AG09309 (cell line): ENCODE data around the gene RPH3AL.
"Not testable (repeated sequence)": the region's sequence is repeated elsewhere in the genome, so short reads cannot be mapped to it uniquely, and the experiment has no call there.

Experiments
- DNase-seq: peaks from one replicate; pipeline ENCODE4 v3.0.0-alpha.2; 2010; ENCODE audit warnings: low read depth
- H3K4me3 ChIP-seq: 2 replicates; pipeline ENCODE4 v1.5.1; 2011; ENCODE audit warnings: mild to moderate bottlenecking, low read depth, low read length, moderate library complexity; ENCODE audit not compliant: control insufficient read depth
- TF ChIP-seq, protein P1 (sequence below): IDR thresholded peaks from 2 replicates; pipeline ENCODE4 v1.5.1; 2011; ENCODE audit warnings: mild to moderate bottlenecking, low read depth, low read length, inconsistent platforms; ENCODE audit not compliant: insufficient read depth, control insufficient read depth; ENCODE audit errors: missing control alignments

Gene RPH3AL

DNA sequence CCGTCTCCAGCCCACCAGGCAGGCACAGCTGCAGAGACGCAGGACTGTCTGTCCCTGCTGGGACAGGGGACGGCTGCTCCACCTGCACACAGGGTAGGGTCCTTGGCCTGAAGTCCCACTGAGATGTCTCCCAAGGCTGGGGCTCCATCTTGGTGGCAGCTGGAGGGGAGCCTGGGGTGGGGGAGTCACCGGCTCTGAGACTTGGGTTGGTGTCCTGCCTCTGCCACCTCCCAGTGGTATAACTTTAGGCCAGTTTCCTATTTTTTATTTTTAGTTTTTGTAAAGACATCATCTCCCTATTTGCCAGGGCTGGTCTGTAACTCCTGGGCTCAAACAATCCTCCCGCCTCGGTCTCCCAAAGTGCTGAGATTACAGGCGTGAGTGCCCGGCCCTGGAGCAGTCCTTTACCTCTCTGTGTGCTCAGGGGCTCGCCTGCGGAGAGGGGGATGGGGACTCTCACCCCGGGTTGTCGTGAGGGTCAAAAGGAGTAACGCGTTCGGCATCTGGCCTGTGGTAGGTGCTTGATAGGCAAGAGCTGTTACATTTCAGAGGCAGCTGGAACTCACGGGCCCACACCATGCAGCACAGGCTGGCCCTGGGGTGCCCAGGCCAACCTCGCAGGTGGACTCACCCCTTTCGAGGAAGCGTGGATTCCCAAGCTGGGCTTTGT lies 124.5 kb downstream of the RPH3AL start:
- DNase-seq: no peak
- no peak overlapping the region for H3K4me3 ChIP-seq
- TF ChIP-seq, protein P1, sequence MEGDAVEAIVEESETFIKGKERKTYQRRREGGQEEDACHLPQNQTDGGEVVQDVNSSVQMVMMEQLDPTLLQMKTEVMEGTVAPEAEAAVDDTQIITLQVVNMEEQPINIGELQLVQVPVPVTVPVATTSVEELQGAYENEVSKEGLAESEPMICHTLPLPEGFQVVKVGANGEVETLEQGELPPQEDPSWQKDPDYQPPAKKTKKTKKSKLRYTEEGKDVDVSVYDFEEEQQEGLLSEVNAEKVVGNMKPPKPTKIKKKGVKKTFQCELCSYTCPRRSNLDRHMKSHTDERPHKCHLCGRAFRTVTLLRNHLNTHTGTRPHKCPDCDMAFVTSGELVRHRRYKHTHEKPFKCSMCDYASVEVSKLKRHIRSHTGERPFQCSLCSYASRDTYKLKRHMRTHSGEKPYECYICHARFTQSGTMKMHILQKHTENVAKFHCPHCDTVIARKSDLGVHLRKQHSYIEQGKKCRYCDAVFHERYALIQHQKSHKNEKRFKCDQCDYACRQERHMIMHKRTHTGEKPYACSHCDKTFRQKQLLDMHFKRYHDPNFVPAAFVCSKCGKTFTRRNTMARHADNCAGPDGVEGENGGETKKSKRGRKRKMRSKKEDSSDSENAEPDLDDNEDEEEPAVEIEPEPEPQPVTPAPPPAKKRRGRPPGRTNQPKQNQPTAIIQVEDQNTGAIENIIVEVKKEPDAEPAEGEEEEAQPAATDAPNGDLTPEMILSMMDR: no peak

GRCh38 chr17:227078-227945 lies 125.3 kb downstream of the RPH3AL start:
- H3K4me3 ChIP-seq: no peak overlapping the region
- DNase-seq: no peak

DNA sequence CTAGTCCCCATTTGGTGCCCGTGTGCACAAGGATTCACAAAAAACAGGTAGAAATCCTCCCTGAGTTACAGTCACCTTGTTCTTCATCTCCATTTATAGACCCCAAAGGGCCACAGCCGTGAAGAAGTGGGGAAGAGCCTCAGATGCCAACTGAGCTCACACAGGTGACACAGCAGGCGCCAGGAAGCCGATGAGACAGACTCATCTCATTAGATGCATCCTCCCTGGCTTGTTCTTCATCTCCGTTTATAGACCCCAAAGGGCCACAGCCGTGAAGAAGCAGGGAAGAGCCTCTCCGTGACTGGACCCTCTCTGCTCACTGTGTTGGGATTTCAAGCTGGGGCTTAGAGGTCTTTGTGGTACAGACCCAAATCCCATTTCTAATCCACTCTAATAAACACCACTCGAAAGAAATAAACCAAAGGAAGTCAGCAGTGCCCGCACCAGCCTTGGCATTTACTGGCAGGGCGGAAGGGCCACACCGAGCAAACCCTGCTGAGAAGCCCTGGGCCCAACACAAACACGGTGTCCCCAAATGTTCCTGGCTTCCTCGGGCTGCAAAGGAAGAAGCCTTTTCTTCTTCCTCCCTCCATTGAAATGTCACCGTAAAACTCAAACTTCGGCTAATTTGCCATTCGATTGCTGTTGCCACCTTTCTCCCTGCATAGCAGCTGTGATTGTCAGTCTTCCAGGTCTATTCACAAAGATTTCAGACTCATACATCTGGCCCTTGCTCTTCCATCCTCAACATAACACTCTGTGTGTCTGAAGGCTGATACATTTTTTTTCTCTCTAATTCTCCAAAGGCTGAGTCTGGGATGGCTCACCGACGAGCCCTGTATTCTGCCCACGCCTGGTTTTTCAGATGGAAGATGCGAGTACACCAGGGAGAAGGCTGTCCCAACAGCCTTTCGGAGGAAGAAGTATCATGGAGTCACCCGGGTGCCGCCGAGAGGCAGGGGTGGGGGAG lies 126.2 kb downstream of the RPH3AL start:
- no peak for DNase-seq
- TF ChIP-seq, protein P1: no peak
- H3K4me3 ChIP-seq: no peak overlapping the region

More at GRCh38 chr17:227078-227945, 125.3 kb downstream of the RPH3AL start:
- TF ChIP-seq, protein P1: no peak

DNA sequence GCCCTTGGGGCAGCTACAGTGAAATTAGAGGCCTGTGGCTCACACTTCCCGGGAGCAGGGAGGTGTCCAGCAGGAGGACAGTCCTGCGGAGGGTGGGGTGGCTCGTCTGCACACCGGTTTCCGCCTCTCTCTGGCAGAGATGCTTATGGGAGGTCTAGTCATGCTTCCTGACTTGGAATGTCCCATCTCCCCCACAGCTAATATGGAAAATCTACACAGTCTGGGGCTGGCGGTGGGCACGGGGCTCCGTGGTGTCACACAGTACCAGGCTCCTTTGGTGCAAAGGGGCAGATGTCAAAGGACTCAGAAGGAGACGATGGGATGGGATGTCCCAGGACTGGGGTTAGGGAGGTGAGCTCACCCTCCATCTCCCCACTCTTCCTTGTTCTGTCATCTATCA lies 127.1 kb downstream of the RPH3AL start:
- no peak for DNase-seq
- H3K4me3 ChIP-seq: no peak overlapping the region
- TF ChIP-seq, protein P1: no peak

DNA sequence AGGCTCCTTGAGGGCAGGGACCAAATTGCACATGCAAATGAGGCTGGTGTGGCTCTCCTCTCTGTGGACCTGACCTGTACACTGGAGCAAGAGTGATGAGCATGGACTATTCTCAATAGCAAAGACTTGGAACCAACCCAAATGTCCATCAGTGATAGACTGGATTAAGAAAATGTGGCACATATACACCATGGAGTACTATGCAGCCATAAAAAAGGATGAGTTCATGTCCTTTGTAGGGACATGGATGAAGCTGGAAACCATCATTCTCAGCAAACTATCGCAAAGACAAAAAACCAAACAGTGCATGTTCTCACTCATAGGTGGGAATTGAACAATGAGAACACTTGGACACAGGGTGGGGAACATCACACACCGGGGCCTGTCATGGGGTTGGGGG lies 128.0 kb downstream of the RPH3AL start:
- DNase-seq: not testable (repeated sequence)

DNA sequence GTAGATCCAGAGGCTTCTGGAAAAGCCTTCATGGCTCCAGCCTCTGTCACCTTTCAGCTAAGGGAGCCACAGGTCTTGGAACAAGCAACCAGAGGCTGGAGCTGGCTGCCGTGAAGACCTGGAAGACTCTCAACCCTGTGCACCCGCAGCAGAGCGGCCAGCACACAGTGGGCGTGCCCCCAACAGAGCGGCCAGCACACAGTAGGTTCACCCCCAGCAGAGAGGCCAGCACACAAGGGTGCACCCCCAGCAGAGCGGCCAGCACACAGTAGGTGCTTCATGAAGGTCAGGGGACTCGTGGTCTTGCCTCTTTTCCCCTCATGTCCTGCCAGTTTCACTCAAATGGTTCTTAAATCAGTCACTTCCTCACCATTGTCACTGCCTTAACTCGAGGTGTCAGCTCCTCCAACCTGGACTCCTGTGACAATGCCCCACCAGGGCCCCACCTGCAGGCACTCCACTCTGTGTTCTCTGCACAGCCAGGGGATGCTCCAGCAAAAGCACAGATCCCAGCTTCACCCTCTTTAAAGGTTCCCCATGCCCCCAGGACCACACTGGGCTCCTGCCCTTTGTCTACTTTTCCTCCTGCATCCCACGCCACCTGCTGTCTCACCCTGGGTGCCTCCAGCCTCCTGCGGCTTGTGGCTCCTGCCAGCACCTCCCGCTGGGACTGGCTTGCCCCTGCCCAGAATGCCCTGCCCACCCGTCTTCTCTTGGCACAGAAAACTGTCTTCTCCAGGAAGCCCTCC lies 128.7 kb downstream of the RPH3AL start:
- TF ChIP-seq, protein P1: no peak
- DNase-seq: no peak

More for the DNA sequence above, 128.0 kb downstream of the RPH3AL start:
- H3K4me3 ChIP-seq: not testable (repeated sequence)

More for the DNA sequence above, 128.7 kb downstream of the RPH3AL start:
- H3K4me3 ChIP-seq: no peak overlapping the region
